Activated gamma-delta T cell (primary cell): ENCODE results near the gene B3GNT2.
"Not testable (repeated sequence)": the region's sequence is repeated elsewhere in the genome, so short reads cannot be mapped to it uniquely, and the experiment has no call there.

Source experiments
- DNase-seq: peaks from one replicate; lab custom pipeline; 2025; lab: John Stamatoyannopoulos, UW

Gene B3GNT2

GRCh38 chr2:62185475-62186155 lies 10.3 kb upstream of the B3GNT2 start:
- DNase-seq: no peak

DNA sequence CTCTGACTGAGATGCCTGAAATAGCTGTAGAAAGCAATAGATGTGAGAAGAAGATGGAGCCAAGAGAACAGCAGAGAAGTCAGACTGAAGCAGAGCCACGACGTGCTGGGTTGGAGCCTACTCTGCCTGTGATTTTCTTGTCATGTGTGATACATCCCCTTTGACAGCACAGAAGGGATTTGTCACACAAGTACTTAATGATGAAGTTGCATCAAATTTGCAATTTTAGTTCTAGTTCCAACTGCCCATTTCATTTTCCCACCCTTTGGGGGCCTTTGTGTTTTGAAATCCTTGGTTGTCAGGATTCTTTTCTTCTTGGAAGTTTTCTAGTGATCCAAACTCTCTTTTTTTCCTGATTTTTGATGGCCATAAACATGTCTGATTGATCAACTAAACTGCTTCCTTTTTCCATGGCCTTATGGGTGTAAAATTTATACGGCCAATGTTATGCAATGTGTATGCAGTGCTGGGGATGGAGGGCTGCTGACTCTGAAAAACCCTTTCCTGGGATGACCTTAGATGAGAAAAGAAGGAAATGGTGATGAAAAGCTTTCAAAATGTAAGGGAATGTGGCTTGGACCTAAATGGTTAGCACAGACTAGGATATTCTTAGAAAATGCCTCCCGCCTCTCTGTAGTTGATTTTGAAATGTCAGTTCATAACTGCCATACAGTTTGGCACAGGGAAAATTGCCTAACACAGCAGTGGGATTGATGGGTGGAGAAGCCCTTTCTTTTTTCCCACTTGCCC lies 9.6 kb upstream of the B3GNT2 start:
- no peak for DNase-seq

DNA sequence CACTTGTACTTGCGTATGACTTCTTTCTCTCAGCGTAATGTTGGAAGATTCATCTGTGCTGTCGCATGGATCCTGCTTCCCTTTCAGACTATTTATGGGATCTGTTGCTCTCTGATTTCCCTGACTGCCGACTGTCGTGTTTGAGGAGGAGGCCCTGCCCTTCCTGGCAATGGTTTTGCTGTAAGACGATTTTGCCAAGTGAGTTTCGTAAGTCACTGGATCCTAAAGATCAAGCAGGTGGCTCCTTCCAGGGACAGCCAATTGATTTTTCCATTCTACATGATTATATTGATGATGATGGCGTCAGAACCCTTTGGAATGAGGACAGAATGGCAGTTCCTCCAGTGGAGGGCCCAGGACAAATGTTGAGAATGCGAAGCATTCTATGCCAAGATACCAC lies 8.7 kb upstream of the B3GNT2 start:
- no peak for DNase-seq

DNA sequence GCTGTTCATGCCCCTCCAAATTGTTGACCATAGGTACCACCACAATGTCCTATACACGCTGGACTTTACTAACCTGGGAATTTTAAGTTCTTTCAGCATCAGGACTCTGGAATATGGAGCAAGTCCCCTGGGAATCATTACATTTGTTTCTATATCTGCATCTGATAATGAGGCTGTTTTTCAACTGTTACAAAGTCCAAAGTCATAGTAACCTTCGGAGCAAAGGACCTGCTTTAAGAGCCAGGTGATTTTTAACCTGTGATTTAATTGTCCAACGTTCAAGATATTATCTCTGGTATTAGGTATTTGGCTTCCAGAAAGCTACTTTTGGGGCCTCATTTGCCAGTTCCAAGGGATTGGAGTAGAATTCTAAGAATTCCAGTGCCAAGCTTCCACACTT lies 7.5 kb upstream of the B3GNT2 start:
- no peak for DNase-seq

- DNase-seq: no peak
These were observed 6.7 kb upstream of the B3GNT2 start for GRCh38 chr2:62189196-62189595.

DNA sequence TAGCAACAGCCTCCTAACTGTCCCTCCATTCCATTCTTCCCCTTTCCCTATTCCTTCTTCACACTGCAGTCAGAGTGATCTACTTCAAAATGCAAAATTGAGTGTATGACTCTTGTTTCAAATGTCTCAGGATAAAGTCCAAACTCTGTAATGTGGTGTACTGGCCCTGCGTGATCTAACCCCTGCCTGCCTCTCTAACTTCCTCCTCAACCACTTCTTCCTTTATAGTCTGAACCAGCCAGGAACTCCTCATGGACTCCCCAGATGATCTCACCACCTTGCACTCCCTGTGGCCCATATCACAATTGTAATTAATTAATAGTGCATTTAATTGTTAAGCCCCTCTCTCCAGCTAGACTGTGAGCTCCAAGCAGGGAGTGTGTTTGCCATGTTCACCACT lies 3.1 kb upstream of the B3GNT2 start:
- no peak for DNase-seq

DNA sequence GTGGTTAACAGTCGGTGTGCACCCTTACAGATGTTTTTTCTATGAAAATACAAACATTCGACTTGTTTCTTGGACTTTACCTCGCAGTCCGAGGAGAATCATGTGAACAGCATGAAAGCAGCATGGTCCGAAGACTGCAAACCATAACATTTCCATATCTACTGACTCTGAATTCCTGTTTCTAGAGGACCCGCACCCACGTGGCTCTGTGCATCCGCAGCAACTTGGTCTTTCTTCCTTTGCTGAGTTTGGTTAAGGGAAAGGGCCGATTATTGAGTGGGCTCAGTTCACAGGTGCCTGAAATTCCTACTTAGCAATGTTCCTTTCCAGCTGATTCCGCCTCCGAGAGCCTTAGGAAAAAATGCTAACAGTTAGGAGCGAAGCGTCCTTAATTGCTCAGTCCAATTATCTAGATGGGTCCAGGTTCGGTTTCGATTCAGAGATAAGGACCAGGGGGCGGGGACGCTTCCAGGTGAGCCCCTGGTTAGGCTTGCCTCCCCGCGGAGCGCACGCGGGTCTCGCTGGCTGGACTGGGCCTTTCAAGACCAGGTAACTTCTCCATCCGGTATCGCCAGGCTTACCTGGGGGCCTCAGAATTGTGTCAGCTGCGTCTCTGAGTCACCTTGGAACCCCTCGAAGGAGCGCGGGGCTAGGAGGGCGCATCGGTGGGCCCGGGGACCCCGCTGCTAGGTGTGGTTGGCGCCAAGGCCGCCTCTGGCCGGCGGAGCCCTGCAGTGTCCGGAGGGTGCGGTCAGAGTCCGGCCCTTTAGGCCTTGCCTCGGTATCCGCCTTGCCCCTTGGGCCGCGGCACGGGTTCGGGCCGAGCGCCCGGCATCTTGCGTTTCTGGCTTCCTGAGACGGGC lies 1.1 kb upstream of the B3GNT2 start:
- DNase-seq: no peak

DNA sequence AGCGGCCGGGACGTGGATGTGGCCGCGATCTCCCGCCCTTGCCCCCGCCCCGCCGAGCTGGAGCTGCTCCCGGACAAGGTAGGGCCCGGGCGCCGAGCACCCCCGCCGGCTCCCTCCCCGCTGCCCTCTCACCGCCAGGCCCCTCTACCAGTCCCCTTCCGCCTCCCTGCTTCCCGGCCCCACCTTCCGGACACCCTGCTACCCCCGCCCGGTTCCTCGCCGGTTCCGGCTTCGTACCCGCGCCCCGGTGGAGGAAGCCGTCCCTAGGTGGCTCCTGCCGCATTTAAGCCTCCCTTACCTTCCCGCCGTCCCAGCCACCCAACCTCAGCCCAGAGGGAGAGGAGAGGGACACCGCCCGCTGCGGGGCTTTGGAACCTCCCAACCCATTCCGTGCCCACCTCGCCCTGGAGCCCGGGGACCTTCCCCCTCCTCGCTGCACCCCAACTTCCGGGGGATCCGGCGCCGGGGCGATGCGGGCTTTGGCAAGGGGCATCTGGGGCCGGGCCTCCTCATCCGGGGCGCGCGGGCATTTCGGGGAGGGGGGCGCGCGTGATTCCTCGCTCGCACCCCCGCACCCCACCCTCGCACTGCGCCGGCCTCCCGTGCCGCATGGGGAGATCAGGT lies 475 bp downstream of the B3GNT2 start:
- DNase-seq: peak; percentile 49

GRCh38 chr2:62197011-62197924 lies 1.4 kb downstream of the B3GNT2 start:
- peak; percentile 12 for DNase-seq

GRCh38 chr2:62197925-62198633 lies 2.2 kb downstream of the B3GNT2 start:
- no peak for DNase-seq

GRCh38 chr2:62198854-62199253 lies 2.9 kb downstream of the B3GNT2 start:
- DNase-seq: not testable (repeated sequence)

- DNase-seq: no peak
These were observed 3.6 kb downstream of the B3GNT2 start for GRCh38 chr2:62199392-62200125.

DNA sequence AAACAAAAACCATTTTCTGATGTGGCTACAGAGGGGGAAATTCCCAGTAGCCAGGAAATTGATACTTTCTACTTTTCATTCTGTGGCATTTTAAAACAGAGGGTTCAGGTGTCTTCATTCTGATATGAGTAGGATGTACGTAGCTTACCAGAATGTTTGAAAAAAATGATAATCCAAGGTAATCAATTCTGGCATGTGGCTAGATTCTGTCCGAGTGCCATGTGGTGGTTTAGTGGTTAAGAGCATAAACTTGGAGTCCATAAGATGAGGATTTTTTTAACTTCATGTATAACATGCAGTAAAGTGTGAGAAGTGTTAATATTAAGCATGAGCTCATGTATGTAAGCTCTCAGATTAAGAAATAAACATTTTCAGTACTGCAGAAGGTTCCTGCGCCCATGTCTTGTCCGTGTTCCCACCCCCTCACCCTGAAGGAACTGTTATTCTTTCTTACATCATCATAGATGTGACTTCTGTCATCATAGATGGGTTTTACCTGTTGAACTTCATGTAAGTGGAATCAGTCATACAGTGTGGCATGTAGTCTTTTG lies 4.5 kb downstream of the B3GNT2 start:
- DNase-seq: no peak

DNA sequence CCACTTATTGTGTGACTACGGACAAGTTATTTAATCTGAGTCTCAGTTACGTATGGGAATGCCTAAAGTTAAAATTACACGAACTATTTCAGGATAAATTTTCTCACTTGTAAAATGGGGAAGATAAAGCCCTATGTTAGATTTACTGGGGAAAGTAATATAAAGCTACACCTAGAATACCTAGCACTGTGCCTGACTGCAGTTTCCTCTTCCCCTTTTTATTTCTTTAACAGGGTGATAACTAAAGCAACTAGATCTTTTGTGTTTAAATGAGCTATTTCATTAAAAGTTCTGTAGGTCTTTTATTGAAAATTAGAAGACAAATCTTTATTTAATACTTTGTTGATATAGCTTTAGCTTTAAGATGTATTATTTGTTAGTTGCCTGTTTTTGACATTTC lies 5.0 kb downstream of the B3GNT2 start:
- DNase-seq: no peak

DNA sequence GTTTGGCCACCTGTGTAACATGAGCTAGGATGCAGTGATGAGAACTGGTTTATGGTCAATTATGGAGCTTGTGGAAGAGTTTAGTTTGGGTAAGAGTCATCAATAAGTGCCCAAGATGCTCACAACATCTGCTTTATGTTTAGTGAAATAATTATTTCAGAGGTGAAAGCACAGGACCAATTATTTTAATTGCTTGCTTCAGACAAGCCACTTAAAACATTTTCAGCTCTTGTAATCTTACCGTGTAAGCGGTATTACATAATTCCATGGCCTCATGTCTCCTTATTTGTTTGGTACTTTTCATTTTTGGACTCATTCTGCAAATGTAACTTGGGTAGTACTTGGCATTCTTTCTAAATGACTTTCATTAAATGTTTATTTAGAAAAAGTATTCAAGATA lies 5.4 kb downstream of the B3GNT2 start:
- no peak for DNase-seq

- DNase-seq: no peak
These were observed 6.3 kb downstream of the B3GNT2 start for GRCh38 chr2:62202019-62202722.

GRCh38 chr2:62202729-62203128 lies 6.8 kb downstream of the B3GNT2 start:
- DNase-seq: no peak

DNA sequence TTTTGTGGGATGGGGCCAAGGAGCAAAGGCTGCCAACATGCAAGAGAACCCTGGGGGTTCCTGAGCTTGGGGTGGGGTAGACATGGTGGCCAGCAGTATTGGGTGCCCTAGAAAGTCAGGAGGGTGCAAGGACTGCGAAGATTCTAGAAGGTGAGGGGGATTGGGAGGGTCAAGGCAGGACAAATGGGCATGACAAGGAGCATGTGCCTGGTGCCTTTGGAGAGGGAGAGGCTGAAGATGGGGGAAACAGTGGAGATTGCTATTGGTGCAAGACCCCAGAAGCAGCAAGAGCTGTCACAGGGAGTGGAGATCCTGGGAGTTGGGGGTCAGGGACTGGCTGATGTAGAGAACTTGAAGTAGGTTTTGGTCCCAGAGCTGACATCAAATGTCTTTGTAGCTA lies 7.5 kb downstream of the B3GNT2 start:
- no peak for DNase-seq

GRCh38 chr2:62204998-62205496 lies 9.1 kb downstream of the B3GNT2 start:
- no peak for DNase-seq
